T47D (cell line): Measurements from ENCODE around the gene STYXL2.

Experiments used
- DNase-seq, 2 experiments: peaks; one replicate each; pipeline versions ENCODE4 v3.0.0 to v3.0.0-alpha.2; 2011 to 2012; ENCODE audit warnings: low read depth in 1 of 2, low spot score in 1 of 2
- JUND ChIP-seq: IDR thresholded peaks from 2 replicates; pipeline ENCODE4 v1.6.1; 2012; ENCODE audit warnings: low read depth
- in situ Hi-C: cut with HindIII; loops from 2 replicates; pipeline ENCODE4 v1.10.0; 2016; ENCODE audit warnings: low sequenced_read_pairs, low pct_unique_long_range_greater_than_20kb

The STYXL2 gene

DNA sequence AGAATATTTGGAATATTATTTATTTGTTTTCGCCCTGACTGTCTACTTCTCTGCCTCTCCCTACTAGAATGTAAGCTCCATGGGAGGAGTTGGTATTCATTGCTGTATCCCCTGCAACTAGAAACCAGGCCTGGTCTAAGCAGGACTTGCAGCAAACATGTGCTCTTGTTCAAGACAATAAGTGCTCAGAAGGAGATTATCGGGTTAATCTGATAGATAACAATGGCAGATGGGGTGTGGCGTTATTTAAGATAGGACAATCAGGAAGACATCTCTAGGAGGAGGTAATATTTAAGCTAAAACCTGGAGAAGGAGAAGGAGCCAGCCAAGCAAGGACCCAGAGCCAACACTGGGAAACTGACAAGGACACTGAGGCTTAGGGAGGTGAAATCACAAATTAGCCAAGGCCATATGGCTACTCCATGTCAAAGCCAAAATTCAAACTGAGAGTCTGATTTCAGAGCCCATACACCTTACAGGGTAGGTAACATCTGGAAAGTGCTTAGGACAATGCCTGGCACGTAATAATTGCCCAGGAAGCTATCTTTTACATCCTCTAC, 41.5 kb downstream of the STYXL2 start:
- in situ Hi-C loops, result no loop called here
- TF ChIP-seq JUND, result no peak
- DNase-seq, result no peak

DNA sequence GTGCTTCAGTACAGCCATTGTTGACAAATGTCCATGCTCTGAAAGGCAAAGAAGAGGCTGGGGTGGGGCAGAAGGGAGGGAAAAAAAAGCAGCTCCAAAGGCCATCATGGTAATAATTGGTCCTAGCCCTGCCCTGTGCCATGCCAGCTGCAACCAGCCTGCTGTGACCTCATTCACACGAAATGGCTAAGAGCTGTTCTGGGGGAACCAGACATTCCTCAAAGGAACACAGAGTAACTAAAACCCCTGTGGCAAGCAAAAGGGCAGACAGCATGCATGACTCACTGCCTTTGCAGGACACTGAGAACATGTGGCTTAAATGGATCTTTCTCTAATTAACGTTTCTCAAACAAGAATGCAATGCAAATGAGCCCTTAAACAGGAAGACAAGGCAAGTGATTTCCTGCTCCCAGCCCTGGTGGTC, 42.3 kb downstream of the STYXL2 start:
- no peak for TF ChIP-seq JUND
- in situ Hi-C loops, result no loop called here
- DNase-seq, result no peak

DNA sequence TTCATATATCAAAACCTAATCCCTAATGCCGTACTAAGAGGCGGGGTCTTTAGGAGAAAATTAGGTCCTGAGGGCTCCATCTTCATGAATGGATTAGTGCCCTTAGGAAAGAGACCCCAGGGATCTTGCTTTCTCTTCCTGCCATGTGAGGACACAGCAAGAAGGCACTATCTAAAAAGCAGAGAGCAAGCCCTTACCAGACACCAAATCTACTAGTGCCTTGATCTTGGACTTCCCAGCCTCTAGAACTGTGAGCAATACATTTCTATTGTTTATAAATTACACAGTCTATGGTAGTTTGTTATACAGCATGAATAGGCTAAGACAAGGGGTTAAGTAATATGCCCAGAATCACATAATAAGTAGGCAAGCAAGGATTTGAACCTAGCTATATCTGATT, 42.9 kb downstream of the STYXL2 start:
- in situ Hi-C loops, result no loop called here
- no peak for DNase-seq
- TF ChIP-seq JUND, result no peak

DNA sequence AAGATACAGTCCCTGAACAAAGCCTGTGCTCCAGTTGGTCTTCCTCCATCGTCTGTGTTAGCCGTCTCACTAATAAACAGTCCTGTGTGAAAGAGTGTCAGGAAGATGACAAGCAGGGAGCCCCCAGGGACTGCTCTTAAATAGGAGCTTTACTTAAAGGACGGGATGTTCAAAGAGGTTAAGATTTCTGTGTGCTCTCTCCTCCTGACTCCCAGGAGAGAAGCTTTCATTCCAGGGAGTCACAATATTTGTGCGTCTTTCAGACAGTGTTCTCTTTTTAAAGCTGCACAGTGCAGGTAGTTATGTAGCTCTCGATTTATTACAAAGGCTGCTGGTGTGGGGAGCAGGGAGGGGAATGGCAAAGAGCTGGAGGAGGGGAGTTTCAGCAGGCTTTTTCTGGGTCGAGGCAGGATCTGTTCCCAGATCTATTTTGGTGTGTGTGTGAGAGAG, 43.5 kb downstream of the STYXL2 start:
- TF ChIP-seq JUND, result no peak
- no peak for DNase-seq
- in situ Hi-C loops, result no loop called here

DNA sequence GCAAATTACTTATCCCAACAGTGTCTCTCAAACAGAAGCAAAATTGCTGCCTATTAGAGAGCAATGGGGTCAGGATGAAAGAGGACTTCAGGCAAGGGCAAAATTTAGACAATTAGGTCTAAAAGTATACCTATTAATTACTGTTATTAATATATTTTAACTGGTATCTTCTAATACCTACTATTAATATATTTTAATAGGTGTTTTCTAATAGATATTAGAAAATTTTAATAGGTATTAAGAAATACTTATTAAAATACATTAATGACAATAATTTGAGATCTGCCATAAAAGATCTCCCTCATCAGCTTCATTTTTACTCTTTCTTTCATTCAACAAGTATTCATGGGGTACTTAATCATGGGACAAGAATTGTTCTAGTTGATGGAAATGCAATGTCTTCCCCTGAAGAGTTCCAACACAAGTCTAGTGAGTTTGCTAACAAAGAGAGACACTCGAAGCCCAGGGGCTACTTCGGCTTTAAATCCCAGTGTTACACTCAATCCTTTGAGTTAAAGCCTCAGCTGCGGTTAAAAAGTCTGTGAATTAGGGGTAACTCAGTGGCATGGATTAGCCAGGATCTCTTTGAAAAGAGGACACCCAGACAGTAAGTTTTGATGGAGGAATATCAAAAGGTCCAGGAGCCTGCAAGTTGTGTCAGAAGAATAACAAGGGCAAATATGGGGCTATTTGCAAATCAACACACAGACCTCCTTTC, 44.1 kb downstream of the STYXL2 start:
- in situ Hi-C loops, result no loop called here
- DNase-seq, result no peak
- TF ChIP-seq JUND, result no peak

DNA sequence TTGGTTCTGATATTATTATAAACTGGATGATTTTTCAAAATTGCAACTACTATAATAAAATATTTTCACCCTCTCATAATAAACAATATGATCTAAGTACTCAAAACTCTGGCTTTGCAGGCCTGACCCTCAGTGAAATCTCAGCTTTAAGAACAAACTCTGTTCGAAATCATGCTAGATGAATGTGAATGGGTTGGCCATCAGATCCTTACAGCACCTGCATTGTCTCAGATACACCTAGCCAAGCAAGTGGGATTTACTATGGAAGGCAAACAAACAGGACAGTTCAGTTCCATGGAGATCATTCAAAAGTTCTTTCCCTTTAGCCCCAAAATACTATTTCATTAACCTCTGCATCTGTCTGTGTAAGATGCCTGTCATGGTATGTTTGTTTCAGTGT, 44.8 kb downstream of the STYXL2 start:
- DNase-seq, result no peak
- in situ Hi-C loops, result no loop called here
- no peak for TF ChIP-seq JUND

DNA sequence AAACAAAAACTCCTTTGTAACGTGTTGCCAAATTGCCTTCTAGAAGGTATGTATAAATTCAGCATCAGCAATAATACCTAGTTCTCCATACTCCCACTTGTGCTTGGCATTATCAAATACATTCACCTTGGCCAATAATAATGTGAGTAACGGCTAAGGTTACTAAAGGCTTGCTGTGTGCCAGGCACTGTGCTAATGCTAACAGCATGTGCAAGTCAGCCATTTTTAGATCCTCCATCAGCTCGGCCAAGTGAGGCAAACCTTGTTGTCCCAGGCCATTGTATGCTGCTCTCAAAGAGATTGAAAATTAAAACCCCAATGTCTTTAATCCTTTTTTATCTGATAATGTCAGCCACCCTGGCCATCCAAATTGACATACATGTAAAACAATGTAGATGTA, 48.1 kb downstream of the STYXL2 start:
- no peak for TF ChIP-seq JUND
- DNase-seq, result no peak
- in situ Hi-C loops, result no loop called here
